Caco-2 (cell line): Measurements from ENCODE around the gene ACAD11. TPM values are rescaled to one million over a fixed set of nuclear protein-coding genes. Genes with fewer than 3 reads are reported as not detected.

Source experiments
- BruUV-seq: library from RNA; stranded (reverse); fragments of 400-500 nt; replicated peaks from 2 replicates; lab custom pipeline; 2021; lab: Mats Ljungman, UMichigan
- CTCF ChIA-PET: fragments of 300-600 bp; sonication (Branson Sonifier 250); formaldehyde crosslinking; loops from one replicate; lab custom pipeline; 2022; ENCODE audit warnings: antibody characterized with exemption; lab: Charles Lee
- POLR2A ChIA-PET: fragments of 300-600 bp; sonication (Branson Sonifier 250); formaldehyde crosslinking; loops from one replicate; lab custom pipeline; 2022; ENCODE audit warnings: antibody characterized with exemption; lab: Charles Lee
- DNase-seq, 2 experiments: peaks; one replicate each; pipeline versions ENCODE4 v3.0.0 to v3.0.0-alpha.2; 2020 to 2022
- H3K27me3 ChIP-seq: replicated peaks from 2 replicates; pipeline ENCODE4 v1.6.0; 2011; ENCODE audit warnings: low read length; ENCODE audit not compliant: control insufficient read depth, insufficient read depth
- H3K36me3 ChIP-seq: 2 replicates; pipeline ENCODE4 v1.5.1; 2011; ENCODE audit warnings: low read length; ENCODE audit not compliant: control insufficient read depth, insufficient read depth
- H3K4me1 ChIP-seq: fragments of 250-450 bp; sonication (Bioruptor Pico); 2 replicates; pipeline ENCODE4 v1.5.1; 2020; ENCODE audit warnings: mild to moderate bottlenecking
- H3K4me3 ChIP-seq: 2 replicates; pipeline ENCODE4 v1.5.1; 2011; ENCODE audit warnings: low read depth, mild to moderate bottlenecking, control low read depth, low read length
- H3K9me3 ChIP-seq: fragments of 250-450 bp; sonication (Bioruptor Pico); 2 replicates; pipeline ENCODE4 v1.5.1; 2020; ENCODE audit warnings: mild to moderate bottlenecking, moderate library complexity
- H3K27ac Mint-ChIP-seq: one replicate; pipeline ENCODE4 v1.8.0; 2022; ENCODE audit warnings: mixed read lengths; ENCODE audit not compliant: unreplicated experiment
- H3K27me3 Mint-ChIP-seq: one replicate; pipeline ENCODE4 v1.8.0; 2022; ENCODE audit warnings: mixed read lengths; ENCODE audit not compliant: insufficient read depth, unreplicated experiment
- H3K36me3 Mint-ChIP-seq: one replicate; pipeline ENCODE4 v1.8.0; 2022; ENCODE audit warnings: mild to moderate bottlenecking, mixed read lengths; ENCODE audit not compliant: insufficient read depth, unreplicated experiment
- H3K4me1 Mint-ChIP-seq: one replicate; pipeline ENCODE4 v1.8.0; 2022; ENCODE audit warnings: low read depth, mixed read lengths; ENCODE audit not compliant: unreplicated experiment
- H3K4me3 Mint-ChIP-seq: one replicate; pipeline ENCODE4 v1.8.0; 2022; ENCODE audit warnings: mild to moderate bottlenecking, moderate library complexity, mixed read lengths; ENCODE audit not compliant: unreplicated experiment
- H3K9me3 Mint-ChIP-seq: one replicate; pipeline ENCODE4 v1.8.0; 2022; ENCODE audit warnings: mixed read lengths; ENCODE audit not compliant: unreplicated experiment
- intact Hi-C: fragments of 100-400 bp; cut with micrococcal nuclease; formaldehyde crosslinking; loops from one replicate; pipeline ENCODE4 v1.10.0; 2022; ENCODE audit not compliant: unreplicated experiment
- total RNA-seq: library from RNA; stranded (reverse); gene quantifications from 2 replicates; pipeline ENCODE4 v1.2.3, GENCODE V29; 2022
- TF ChIP-seq, protein P1 (sequence below), 2 experiments: fragments of 200-600 bp in 1 of 2; IDR thresholded peaks; 1 replicate in 1 of 2; 2 replicates in 1 of 2; pipeline versions ENCODE4 v1.5.1 to v1.8.0; 2011 to 2022; ENCODE audit warnings: antibody characterized with exemption in 1 of 2, control low read depth in 1 of 2, inconsistent platforms in 1 of 2, low read depth in 1 of 2, low read length in 1 of 2, mild to moderate bottlenecking in 1 of 2, moderate library complexity in 1 of 2; ENCODE audit not compliant: insufficient read depth in 1 of 2, severe bottlenecking in 1 of 2, unreplicated experiment in 1 of 2

The ACAD11 gene
- total RNA-seq, 1 experiment from 2014 or later, result 33.0 TPM

GRCh38 chr3:132542577-132542976, 117.0 kb downstream of the ACAD11 start:
- POLR2A ChIA-PET, result no interaction called here
- H3K4me3 ChIP-seq, result no peak overlapping the region
- no peaks in the 10 kb centered on the region for H3K9me3 ChIP-seq
- Mint-ChIP-seq H3K27ac (no peak overlapping the region), H3K36me3 (peaks cover 7% of the 10 kb centered on the region), H3K27me3 (no peaks in the 10 kb centered on the region), H3K4me1 (peaks cover 14% of the 10 kb centered on the region), H3K9me3 (no peaks in the 10 kb centered on the region), H3K4me3 (no peak overlapping the region)
- CTCF ChIA-PET, result no interaction called here
- no peaks in the 10 kb centered on the region; the same call in 1 of the 2 replicates for H3K36me3 ChIP-seq
- peaks cover 11% of the 10 kb centered on the region for H3K4me1 ChIP-seq
- H3K27me3 ChIP-seq, result no peaks in the 10 kb centered on the region
- TF ChIP-seq, protein P1, sequence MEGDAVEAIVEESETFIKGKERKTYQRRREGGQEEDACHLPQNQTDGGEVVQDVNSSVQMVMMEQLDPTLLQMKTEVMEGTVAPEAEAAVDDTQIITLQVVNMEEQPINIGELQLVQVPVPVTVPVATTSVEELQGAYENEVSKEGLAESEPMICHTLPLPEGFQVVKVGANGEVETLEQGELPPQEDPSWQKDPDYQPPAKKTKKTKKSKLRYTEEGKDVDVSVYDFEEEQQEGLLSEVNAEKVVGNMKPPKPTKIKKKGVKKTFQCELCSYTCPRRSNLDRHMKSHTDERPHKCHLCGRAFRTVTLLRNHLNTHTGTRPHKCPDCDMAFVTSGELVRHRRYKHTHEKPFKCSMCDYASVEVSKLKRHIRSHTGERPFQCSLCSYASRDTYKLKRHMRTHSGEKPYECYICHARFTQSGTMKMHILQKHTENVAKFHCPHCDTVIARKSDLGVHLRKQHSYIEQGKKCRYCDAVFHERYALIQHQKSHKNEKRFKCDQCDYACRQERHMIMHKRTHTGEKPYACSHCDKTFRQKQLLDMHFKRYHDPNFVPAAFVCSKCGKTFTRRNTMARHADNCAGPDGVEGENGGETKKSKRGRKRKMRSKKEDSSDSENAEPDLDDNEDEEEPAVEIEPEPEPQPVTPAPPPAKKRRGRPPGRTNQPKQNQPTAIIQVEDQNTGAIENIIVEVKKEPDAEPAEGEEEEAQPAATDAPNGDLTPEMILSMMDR (IDR thresholded peaks at IDR 0.05; ENCODE audit: insufficient read depth in 1 of 2, low read depth in 1 of 2, low read length in 1 of 2, severe bottlenecking in 1 of 2, unreplicated experiment in 1 of 2), result no peak
- no peak for DNase-seq
- BruUV-seq, result no TSS peak
- intact Hi-C loops, result no loop called here

DNA sequence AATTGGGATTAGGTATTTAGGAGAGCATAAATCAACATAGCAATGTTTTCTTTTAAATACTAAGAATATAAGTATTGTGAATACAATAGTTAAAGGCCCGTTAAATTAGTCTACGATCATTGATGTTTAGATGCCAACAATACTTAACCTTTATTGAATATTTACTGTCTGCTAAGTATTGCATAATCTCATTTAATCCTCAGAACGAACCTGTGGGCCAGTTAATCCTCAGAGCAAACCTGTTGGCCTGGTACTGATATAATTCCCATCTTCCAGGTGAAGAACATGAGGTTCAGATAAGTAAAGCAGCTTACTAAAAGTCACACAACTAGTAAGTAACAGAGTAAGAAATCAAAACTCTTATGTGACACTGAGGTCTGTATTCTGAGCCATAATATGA, 119.9 kb downstream of the ACAD11 start:
- Histone ChIP-seq H3K27me3 (no peaks in the 10 kb centered on the region), H3K4me1 (peaks cover 11% of the 10 kb centered on the region), H3K36me3 (no peaks in the 10 kb centered on the region; the same call in 1 of the 2 replicates), H3K4me3 (no peak overlapping the region), H3K9me3 (no peaks in the 10 kb centered on the region)
- TF ChIP-seq, protein P1 (IDR thresholded peaks at IDR 0.05; ENCODE audit: insufficient read depth in 1 of 2, low read depth in 1 of 2, low read length in 1 of 2, severe bottlenecking in 1 of 2, unreplicated experiment in 1 of 2), result no peak
- H3K4me1 Mint-ChIP-seq, result peaks cover 14% of the 10 kb centered on the region
- no TSS peak for BruUV-seq
- no peak overlapping the region for H3K27ac Mint-ChIP-seq
- DNase-seq, result no peak
- H3K9me3 Mint-ChIP-seq, result no peaks in the 10 kb centered on the region
- no peak overlapping the region for H3K4me3 Mint-ChIP-seq
- intact Hi-C loops, result loop anchor here (10.0 kb wide), 1 partner anchor 845 kb away; no protein-coding TSS in a partner anchor
- peaks cover 7% of the 10 kb centered on the region for H3K36me3 Mint-ChIP-seq
- H3K27me3 Mint-ChIP-seq, result no peaks in the 10 kb centered on the region
- ChIA-PET POLR2A (no interaction called here), CTCF (no interaction called here)

GRCh38 chr3:132538072-132538471, 121.5 kb downstream of the ACAD11 start:
- Mint-ChIP-seq H3K4me1 (peaks cover 8% of the 10 kb centered on the region), H3K27me3 (no peaks in the 10 kb centered on the region), H3K4me3 (no peak overlapping the region), H3K36me3 (peaks cover 7% of the 10 kb centered on the region), H3K9me3 (no peaks in the 10 kb centered on the region), H3K27ac (no peak overlapping the region)
- Histone ChIP-seq H3K27me3 (no peaks in the 10 kb centered on the region), H3K4me3 (no peak overlapping the region), H3K9me3 (no peaks in the 10 kb centered on the region), H3K4me1 (peaks cover 8% of the 10 kb centered on the region), H3K36me3 (no peaks in the 10 kb centered on the region; the same call in 1 of the 2 replicates)
- no peak for DNase-seq
- TF ChIP-seq, protein P1 (IDR thresholded peaks at IDR 0.05; ENCODE audit: insufficient read depth in 1 of 2, low read depth in 1 of 2, low read length in 1 of 2, severe bottlenecking in 1 of 2, unreplicated experiment in 1 of 2), result no peak
- BruUV-seq, result no TSS peak
- ChIA-PET POLR2A (no interaction called here), CTCF (no interaction called here)
- intact Hi-C loops, result loop anchor here (10.0 kb wide), 1 partner anchor 847 kb away; no protein-coding TSS in a partner anchor
